Panc1 (cell line): ENCODE measurements around the gene FBXO46. TPM values are rescaled to one million over a fixed set of nuclear protein-coding genes. Genes with fewer than 3 reads are reported as not detected.

Source experiments
- ATAC-seq: fragments of 200-7000 bp; cut with Tn5 transposase; 2 replicates; pipeline ENCODE4 v1.9.1; 2020; ENCODE audit warnings: mild to moderate bottlenecking, moderate library complexity
- BruUV-seq: library from RNA; stranded (reverse); fragments of 400-500 nt; replicated peaks from 2 replicates; lab custom pipeline; 2021; lab: Mats Ljungman, UMichigan
- CTCF ChIA-PET: fragments of 300-600 bp; sonication (Branson Sonifier 250); formaldehyde crosslinking; loops from one replicate; lab custom pipeline; 2022; ENCODE audit warnings: antibody characterized with exemption; lab: Charles Lee
- POLR2A ChIA-PET: fragments of 300-600 bp; sonication (Branson Sonifier 250); formaldehyde crosslinking; loops from one replicate; lab custom pipeline; 2022; ENCODE audit warnings: antibody characterized with exemption; lab: Charles Lee
- DNase-seq: peaks from one replicate; pipeline ENCODE4 v3.0.0-alpha.2; 2010; ENCODE audit warnings: low read depth, low spot score
- H3K27ac ChIP-seq: 2 replicates; pipeline ENCODE4 v1.5.1; 2011; ENCODE audit warnings: mild to moderate bottlenecking, low read length, inconsistent platforms
- H3K27me3 ChIP-seq: fragments of 200-500 bp; sonication (Bioruptor generic); 2 replicates; pipeline ENCODE4 v1.6.0; 2014; ENCODE audit warnings: low read length, inconsistent platforms; ENCODE audit not compliant: control insufficient read depth, insufficient read depth
- H3K36me3 ChIP-seq: fragments of 200-500 bp; sonication (Bioruptor generic); 2 replicates; pipeline ENCODE4 v1.5.1; 2014; ENCODE audit warnings: inconsistent platforms, mild to moderate bottlenecking, low read length, moderate library complexity; ENCODE audit not compliant: control insufficient read depth, insufficient read depth
- H3K4me1 ChIP-seq: 2 replicates; pipeline ENCODE4 v1.5.1; 2011; ENCODE audit warnings: inconsistent platforms, mild to moderate bottlenecking, low read length, moderate library complexity; ENCODE audit not compliant: control insufficient read depth, insufficient read depth
- H3K4me3 ChIP-seq, 2 experiments: 2 replicates each; pipeline ENCODE4 v1.5.1; 2011 to 2012; ENCODE audit warnings: low read depth in 2 of 2, low read length in 2 of 2, mild to moderate bottlenecking in 2 of 2, inconsistent platforms in 1 of 2, moderate library complexity in 1 of 2
- H3K9me3 ChIP-seq: fragments of 200-500 bp; sonication (Bioruptor generic); 2 replicates; pipeline ENCODE4 v1.5.1; 2014; ENCODE audit warnings: low read depth, mild to moderate bottlenecking, inconsistent platforms, low read length, moderate library complexity; ENCODE audit not compliant: control insufficient read depth, insufficient read depth
- CTCF ChIP-seq: fragments of 450-650 bp; IDR thresholded peaks from 2 replicates; pipeline ENCODE4 v1.5.1; 2017; ENCODE audit warnings: mild to moderate bottlenecking
- POLR2AphosphoS5 ChIP-seq: IDR thresholded peaks from 2 replicates; pipeline ENCODE4 v1.6.1; 2012; ENCODE audit warnings: mild to moderate bottlenecking, low read depth, low read length, moderate library complexity
- REST ChIP-seq, 2 experiments: IDR thresholded peaks; 2 replicates each; pipeline ENCODE4 v1.6.1; 2011 to 2012; ENCODE audit warnings: low read depth in 2 of 2, control low read depth in 1 of 2, low read length in 1 of 2, mild to moderate bottlenecking in 1 of 2, moderate library complexity in 1 of 2; ENCODE audit not compliant: insufficient read depth in 1 of 2
- SIN3A ChIP-seq: IDR thresholded peaks from 2 replicates; pipeline ENCODE4 v1.6.1; 2012; ENCODE audit warnings: low read depth, mild to moderate bottlenecking, low read length, moderate library complexity, borderline replicate concordance; ENCODE audit not compliant: insufficient read depth
- TCF7L2 ChIP-seq: IDR thresholded peaks from 2 replicates; pipeline ENCODE4 v1.6.1; 2011; ENCODE audit warnings: mild to moderate bottlenecking, low read depth, low read length, inconsistent platforms
- in situ Hi-C: cut with HindIII; loops from 2 replicates; pipeline ENCODE4 v1.10.0; 2016; ENCODE audit warnings: low sequenced_read_pairs, low pct_unique_long_range_greater_than_20kb
- intact Hi-C: fragments of 100-400 bp; cut with micrococcal nuclease; formaldehyde crosslinking; loops from one replicate; pipeline ENCODE4 v1.10.0; 2022; ENCODE audit not compliant: unreplicated experiment
- microRNA-seq: library from miRNA; unstranded; fragments of <30 nt; microRNA quantifications from one replicate; pipeline ENCODE4 v1.1.0, GENCODE V29; 2020; ENCODE audit not compliant: unreplicated experiment
- total RNA-seq: library from RNA; stranded (reverse); gene quantifications from one replicate; pipeline ENCODE4 v1.2.1, GENCODE V29; 2021; ENCODE audit not compliant: unreplicated experiment

The FBXO46 gene
- total RNA-seq, 1 experiment from 2014 or later = 25.1 TPM

- TF ChIP-seq TCF7L2 (no peak), SIN3A (no peak), POLR2AphosphoS5 (no peak), REST (IDR thresholded peaks at IDR 0.05; ENCODE audit: insufficient read depth in 1 of 2, low read depth in 2 of 2, low read length in 1 of 2) (no peak), CTCF (no peak)
- ATAC-seq (no peak), DNase-seq (no peak)
- Histone ChIP-seq H3K4me1 (no peaks in the 10 kb centered on the region), H3K36me3 (no peaks in the 10 kb centered on the region), H3K27ac (no peak overlapping the region), H3K4me3 (no peak overlapping the region), H3K27me3 (no peaks in the 10 kb centered on the region), H3K9me3 (no peaks in the 10 kb centered on the region)
- ChIA-PET POLR2A (no interaction called here), CTCF (no interaction called here)
- no TSS peak for BruUV-seq
- in situ Hi-C loops (no loop called here), intact Hi-C loops (no loop called here)
These were observed 70.1 kb downstream of the FBXO46 start for GRCh38 chr19:45660636-45661035.

Small RNAs within 50 kb of the gene (microRNA-seq; reads per million reads assigned to microRNA genes)
- gene MIR642A (not detected), gene MIR642B (not detected)

Other genes with a start within 250 kb of the FBXO46 start
- 15.6 TPM for gene RTN2, start 233.8 kb downstream of the FBXO46 start, total RNA-seq
- gene PPM1N, start 232.5 kb downstream of the FBXO46 start, total RNA-seq = 3.3 TPM
- gene VASP, start 223.4 kb downstream of the FBXO46 start, total RNA-seq = 101 TPM
- gene OPA3, start 146.1 kb downstream of the FBXO46 start, total RNA-seq = 20.3 TPM
- 0.23 TPM for gene GPR4, start 128.7 kb downstream of the FBXO46 start, total RNA-seq
- gene EML2, start 91.5 kb downstream of the FBXO46 start, total RNA-seq = 32.7 TPM
- gene GIPR, start 62.7 kb downstream of the FBXO46 start, total RNA-seq = 2.0 TPM
- gene SNRPD2, start 38.9 kb downstream of the FBXO46 start, total RNA-seq = 496 TPM
- gene QPCTL, start 38.2 kb downstream of the FBXO46 start, total RNA-seq = 19.4 TPM
- not detected for gene MEIOSIN, start 2.5 kb upstream of the FBXO46 start, total RNA-seq
- 38.7 TPM for gene SIX5, start 38.4 kb upstream of the FBXO46 start, total RNA-seq
- gene DMPK, start 51.6 kb upstream of the FBXO46 start, total RNA-seq = 119 TPM
- gene DMWD, start 61.9 kb upstream of the FBXO46 start, total RNA-seq = 64.6 TPM
- not detected for gene RSPH6A, start 84.4 kb upstream of the FBXO46 start, total RNA-seq
- 47.7 TPM for gene SYMPK, start 132.3 kb upstream of the FBXO46 start, total RNA-seq
- 0.26 TPM for gene FOXA3, start 133.4 kb upstream of the FBXO46 start, total RNA-seq
- gene IRF2BP1, start 155.2 kb upstream of the FBXO46 start, total RNA-seq = 21.9 TPM
- gene MYPOP, start 171.7 kb upstream of the FBXO46 start, total RNA-seq = 11.1 TPM
- not detected for gene NANOS2, start 183.9 kb upstream of the FBXO46 start, total RNA-seq
- 0.44 TPM for gene NOVA2, start 243.0 kb upstream of the FBXO46 start, total RNA-seq